ENCODE results near the gene SMYD4. TPM values are rescaled to one million over a fixed set of nuclear protein-coding genes. Genes with fewer than 3 reads are reported as not detected.
"Not testable (repeated sequence)": the region's sequence is repeated elsewhere in the genome, so short reads cannot be mapped to it uniquely, and the experiment has no call there.

Gene SMYD4
- total RNA-seq, 1 experiment from 2014 or later: 7.9 TPM

- peak; percentile 19 for DNase-seq (ENCODE audit: low spot score)
Measured at GRCh38 chr17:1829216-1829591, 498 bp downstream of the SMYD4 start.

- DNase-seq (ENCODE audit: low spot score): no peak
Measured at GRCh38 chr17:1820528-1821252, 9.0 kb downstream of the SMYD4 start.

- DNase-seq (ENCODE audit: low spot score): no peak
Measured at GRCh38 chr17:1813088-1813487, 16.6 kb downstream of the SMYD4 start.

- no peak for DNase-seq (ENCODE audit: low spot score)
Measured at GRCh38 chr17:1810450-1811103, 19.1 kb downstream of the SMYD4 start.

- not testable (repeated sequence) for DNase-seq (ENCODE audit: low spot score)
Measured at GRCh38 chr17:1809815-1810214, 19.9 kb downstream of the SMYD4 start.

GRCh38 chr17:1808644-1809043 is 21.1 kb downstream of the SMYD4 start:
- no peak for DNase-seq (ENCODE audit: low spot score)

GRCh38 chr17:1807890-1808289 is 21.8 kb downstream of the SMYD4 start:
- DNase-seq (ENCODE audit: low spot score): no peak

GRCh38 chr17:1803280-1803679 is 26.4 kb downstream of the SMYD4 start:
- DNase-seq (ENCODE audit: low spot score): no peak

GRCh38 chr17:1802429-1802828 is 27.3 kb downstream of the SMYD4 start:
- DNase-seq (ENCODE audit: low spot score): no peak

GRCh38 chr17:1800712-1801111 is 29.0 kb downstream of the SMYD4 start:
- no peak for DNase-seq (ENCODE audit: low spot score)

GRCh38 chr17:1800240-1800639 is 29.5 kb downstream of the SMYD4 start:
- no peak for DNase-seq (ENCODE audit: low spot score)

- not testable (repeated sequence) for DNase-seq (ENCODE audit: low spot score)
Measured at GRCh38 chr17:1797846-1798245, 31.9 kb downstream of the SMYD4 start.

- no peak for DNase-seq (ENCODE audit: low spot score)
Measured at GRCh38 chr17:1797323-1797722, 32.4 kb downstream of the SMYD4 start.

- no peak for DNase-seq (ENCODE audit: low spot score)
Measured at GRCh38 chr17:1796800-1797199, 32.9 kb downstream of the SMYD4 start.

- no peak for DNase-seq (ENCODE audit: low spot score)
Measured at GRCh38 chr17:1793447-1793806, 36.3 kb downstream of the SMYD4 start.

GRCh38 chr17:1792495-1793446 is 36.9 kb downstream of the SMYD4 start:
- DNase-seq (ENCODE audit: low spot score): no peak

GRCh38 chr17:1789936-1790335 is 39.8 kb downstream of the SMYD4 start:
- no peak for DNase-seq (ENCODE audit: low spot score)

- peak; percentile 90 for DNase-seq (ENCODE audit: low spot score)
Measured at GRCh38 chr17:1787301-1787902, 42.3 kb downstream of the SMYD4 start.

- no peak for DNase-seq (ENCODE audit: low spot score)
Measured at GRCh38 chr17:1786708-1787107, 43.0 kb downstream of the SMYD4 start.

GRCh38 chr17:1785930-1786329 is 43.8 kb downstream of the SMYD4 start:
- no peak for DNase-seq (ENCODE audit: low spot score)

GRCh38 chr17:1783834-1784611 is 45.7 kb downstream of the SMYD4 start:
- peak; percentile 55 for DNase-seq (ENCODE audit: low spot score)
